Mononuclear cell (primary cell): ENCODE data around the gene MRPL42. TPM values are rescaled to one million over a fixed set of nuclear protein-coding genes. Genes with fewer than 3 reads are reported as not detected.

Source experiments
- H3K27me3 ChIP-seq: 2 replicates; pipeline ENCODE4 v1.6.0; 2011; ENCODE audit warnings: low read length, control low read depth; ENCODE audit not compliant: insufficient read depth
- H3K4me1 ChIP-seq: 2 replicates; pipeline ENCODE4 v1.5.1; 2011; ENCODE audit warnings: mild to moderate bottlenecking, low read length, control low read depth; ENCODE audit not compliant: insufficient read depth
- H3K4me3 ChIP-seq: 2 replicates; pipeline ENCODE4 v1.5.1; 2011; ENCODE audit warnings: mild to moderate bottlenecking, low read length, moderate library complexity
- H3K9me3 ChIP-seq: 2 replicates; pipeline ENCODE4 v1.5.1; 2011; ENCODE audit warnings: low read depth, mild to moderate bottlenecking, control low read depth, low read length
- total RNA-seq: library from RNA; depleted of rRNA; stranded (reverse); fragments of >200 nt; gene quantifications from one replicate; pipeline ENCODE4 v1.2.3, GENCODE V29; 2012

Gene MRPL42
- total RNA-seq, 1 donor: 46.7 TPM

DNA sequence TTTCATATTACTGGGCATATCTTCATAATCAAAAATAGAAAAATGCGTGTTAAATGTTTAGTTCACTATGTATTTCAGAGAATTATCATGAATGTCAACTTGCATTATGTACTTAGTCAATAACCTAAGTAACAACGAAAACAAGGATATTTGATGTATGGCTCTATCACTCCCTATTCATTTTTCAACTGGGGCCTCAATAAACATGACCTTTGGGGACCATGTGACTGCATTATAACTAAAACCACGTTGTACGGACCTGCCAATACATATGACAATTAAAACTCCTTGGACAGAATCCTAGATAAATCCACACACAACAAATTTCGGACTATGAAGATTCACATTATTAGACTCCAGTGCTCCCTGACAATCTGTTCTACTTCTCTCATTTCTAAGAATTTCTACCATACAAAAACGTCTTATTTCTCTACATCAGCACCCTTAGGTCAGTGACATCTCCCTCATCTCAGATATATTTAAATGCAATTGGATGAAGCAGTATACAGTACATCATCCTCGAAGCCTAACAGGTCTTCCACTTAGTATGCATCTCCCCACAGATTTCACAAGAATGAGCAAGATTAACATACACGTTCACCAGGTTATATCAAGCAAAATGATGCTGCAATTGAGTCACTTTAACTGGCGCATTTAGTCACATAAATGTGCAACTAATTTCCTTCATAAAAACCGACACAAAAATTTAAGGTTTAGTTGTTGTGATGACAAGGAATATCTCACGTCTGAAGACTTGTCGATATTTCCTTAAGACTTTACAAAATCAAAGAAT lies 27.1 kb upstream of the MRPL42 start:
- H3K9me3 ChIP-seq: no peaks in the 10 kb centered on the region
- H3K4me1 ChIP-seq: peaks cover 57% of the 10 kb centered on the region
- peak overlapping the region; percentile 88 for H3K4me3 ChIP-seq
- no peaks in the 10 kb centered on the region for H3K27me3 ChIP-seq

DNA sequence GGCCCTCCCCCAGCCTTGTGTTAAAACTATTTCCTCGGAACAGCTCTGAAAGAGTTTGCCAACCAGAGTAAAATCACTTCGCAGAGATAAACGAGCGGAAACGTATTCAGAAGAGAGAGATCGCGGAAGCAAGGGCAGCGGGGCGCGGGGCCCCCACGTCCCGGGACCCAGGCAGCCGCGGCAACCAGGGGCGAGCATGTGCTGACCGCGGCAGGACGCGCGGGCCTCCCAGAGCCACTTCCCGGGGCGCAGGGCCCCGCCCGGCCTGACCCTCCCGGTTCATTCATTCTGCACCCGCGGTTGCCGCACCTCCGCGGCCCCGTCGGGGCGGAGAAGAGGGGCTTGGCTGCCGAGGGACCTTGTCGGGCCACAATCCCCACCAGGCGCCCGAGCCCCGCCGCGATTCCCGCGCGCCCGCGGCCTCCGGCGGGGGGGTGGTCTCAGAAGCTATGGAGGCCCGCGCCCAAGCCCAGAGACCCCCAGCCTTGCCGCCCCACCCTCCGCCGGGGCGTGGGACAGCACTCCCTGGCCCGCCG lies 26.2 kb upstream of the MRPL42 start:
- H3K4me1 ChIP-seq: peaks cover 48% of the 10 kb centered on the region
- H3K4me3 ChIP-seq: peak overlapping the region; percentile 88
- H3K9me3 ChIP-seq: no peaks in the 10 kb centered on the region
- H3K27me3 ChIP-seq: no peaks in the 10 kb centered on the region

DNA sequence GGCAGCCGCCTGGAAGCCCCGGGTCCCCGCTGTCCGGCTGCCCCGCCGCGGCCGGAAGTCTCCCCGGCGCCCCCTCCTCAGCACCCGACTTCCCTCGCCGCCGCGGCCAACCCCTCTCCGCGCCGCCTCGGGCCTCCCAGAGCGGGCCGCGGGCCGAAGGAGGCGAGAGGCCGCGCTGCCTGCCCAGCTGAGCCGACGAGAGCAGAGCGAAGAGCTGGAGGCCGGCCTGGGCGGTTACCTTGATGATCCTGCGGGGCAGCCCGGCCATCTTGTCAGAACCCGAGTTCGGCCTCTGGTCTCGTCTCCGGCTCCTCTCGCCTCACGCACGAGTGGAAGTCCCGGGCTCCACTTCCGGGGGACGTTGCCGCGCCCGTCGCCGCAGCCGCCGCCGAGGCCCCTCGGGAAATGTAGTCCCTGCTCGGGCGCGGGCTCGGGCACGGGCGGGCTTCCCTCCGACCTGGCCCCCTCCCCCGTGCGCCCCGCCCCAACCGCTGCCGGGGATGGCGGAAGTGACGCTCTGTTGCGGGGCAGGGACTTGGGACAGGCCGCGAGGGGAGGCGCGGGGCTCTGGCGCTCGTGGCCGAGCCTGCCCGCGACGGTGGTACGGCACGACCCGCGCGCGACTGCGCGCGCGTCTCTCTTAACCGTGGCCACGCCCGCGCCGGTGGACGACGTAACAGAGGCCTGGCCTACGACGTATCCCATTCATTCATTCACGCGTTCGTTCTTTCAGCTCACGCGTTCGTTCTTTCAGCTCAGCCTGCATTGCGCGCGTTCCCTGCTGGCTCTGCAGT lies 25.5 kb upstream of the MRPL42 start, which contains the start of gene UBE2N:
Gene UBE2N (minus strand): TSS at position 331 of the 794 bp plus-strand sequence. CDS start 63 bp downstream, at position 268.
- peaks cover 41% of the 10 kb centered on the region for H3K4me1 ChIP-seq
- peak within 1 kb of the TSS; percentile 88 for H3K4me3 ChIP-seq
- H3K27me3 ChIP-seq: no peaks in the 10 kb centered on the region
- no peaks in the 10 kb centered on the region for H3K9me3 ChIP-seq

DNA sequence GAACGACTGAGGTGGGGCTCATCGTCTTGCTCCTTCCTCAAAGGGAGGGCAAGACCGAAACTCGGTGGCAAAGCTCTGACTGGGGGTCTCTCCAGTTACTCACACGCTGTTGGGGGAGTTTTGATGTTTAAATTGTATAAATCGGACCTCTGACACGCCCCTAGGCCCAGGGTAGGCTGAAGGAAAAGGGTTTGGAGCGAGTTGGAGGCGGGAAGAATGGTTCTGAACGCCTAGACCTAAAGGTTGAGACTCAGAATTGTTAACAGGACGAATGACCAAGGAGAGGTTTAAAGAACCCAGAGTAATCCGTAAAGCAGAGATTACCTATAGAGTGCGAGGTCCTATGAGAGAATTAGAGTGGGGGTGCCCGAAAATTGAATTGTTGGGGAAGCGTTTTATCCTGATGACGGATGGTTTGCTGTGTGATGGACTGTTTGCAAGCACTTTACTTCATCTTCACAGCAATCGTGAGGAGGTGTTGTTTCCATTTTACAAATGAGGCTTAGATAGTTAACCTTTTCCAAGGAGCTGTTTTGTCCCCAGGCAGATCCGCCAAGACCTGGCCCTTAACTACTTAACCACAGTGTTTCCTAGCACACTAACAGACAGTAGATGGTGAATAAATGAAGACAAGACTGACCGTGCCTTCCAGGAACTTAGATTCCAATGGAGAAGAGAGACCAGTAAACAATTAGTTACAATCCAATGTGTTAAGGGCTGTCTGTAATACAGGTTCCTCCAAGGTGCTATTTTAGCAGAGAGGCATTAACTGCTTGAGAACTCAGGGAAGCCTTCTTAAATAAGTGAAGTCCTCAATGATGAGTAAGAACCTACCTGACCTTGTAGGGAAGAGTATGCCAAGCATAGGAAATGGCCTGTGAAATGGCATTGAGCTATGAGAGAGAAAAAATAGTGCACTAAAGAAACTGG lies 24.6 kb upstream of the MRPL42 start:
- no peaks in the 10 kb centered on the region for H3K27me3 ChIP-seq
- no peaks in the 10 kb centered on the region for H3K9me3 ChIP-seq
- H3K4me3 ChIP-seq: peak overlapping the region; percentile 88
- H3K4me1 ChIP-seq: peaks cover 33% of the 10 kb centered on the region

DNA sequence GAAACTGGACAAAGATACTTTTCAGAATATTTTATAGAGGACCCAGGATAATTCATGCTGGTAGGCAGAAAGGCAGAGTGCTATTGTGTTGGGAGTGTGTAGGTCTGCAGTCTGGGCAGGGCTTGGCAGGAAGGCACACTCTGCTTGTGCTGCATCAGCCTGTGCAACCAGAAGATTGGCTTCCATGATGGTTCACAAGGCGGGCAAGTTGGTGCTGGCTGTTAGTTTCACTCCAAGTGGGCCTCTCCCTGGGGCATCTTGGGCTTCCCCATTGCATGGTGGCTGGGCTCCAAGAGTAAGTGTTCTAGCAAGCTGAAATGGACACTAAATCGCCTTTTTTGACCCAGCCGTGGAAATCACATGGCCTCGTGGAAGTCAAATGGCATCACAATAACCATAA lies 23.7 kb upstream of the MRPL42 start:
- Histone ChIP-seq H3K4me1 (peaks cover 30% of the 10 kb centered on the region), H3K4me3 (no peak overlapping the region), H3K27me3 (no peaks in the 10 kb centered on the region), H3K9me3 (no peaks in the 10 kb centered on the region)

DNA sequence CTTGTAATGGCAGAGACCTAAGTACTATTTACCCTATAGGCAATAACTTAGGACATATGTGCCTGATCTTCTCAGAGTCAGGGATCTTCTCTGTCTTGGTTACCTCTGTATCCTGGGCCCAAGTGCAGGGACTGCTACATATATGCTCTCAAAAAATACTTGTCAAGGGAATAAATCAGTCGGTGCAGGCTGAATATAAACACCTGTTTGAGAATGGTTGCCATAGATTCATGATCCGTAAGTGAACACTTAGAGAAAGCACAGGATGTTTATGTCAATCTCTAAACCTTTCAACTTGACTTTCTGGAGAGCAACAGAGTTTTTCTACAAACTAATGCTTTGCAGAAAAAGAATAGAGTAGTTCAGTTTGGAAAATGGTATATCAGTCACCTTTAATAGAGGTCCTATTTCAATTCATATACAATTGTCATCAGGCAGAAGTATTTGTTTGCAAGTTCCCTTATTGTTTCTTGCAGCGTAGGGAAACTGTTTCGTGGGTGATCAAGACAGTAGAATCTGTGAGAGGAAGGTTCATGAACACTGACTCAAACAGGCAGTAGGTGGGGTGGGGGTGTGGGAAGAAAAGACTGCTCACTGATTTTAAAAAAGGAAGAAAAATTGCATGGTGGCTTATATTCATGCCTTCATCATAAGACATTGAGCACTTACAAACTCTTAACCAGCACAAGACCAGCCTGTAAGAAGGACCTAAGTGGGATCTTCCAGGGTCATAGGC lies 19.6 kb upstream of the MRPL42 start:
- Histone ChIP-seq H3K4me3 (no peak overlapping the region), H3K9me3 (no peaks in the 10 kb centered on the region), H3K4me1 (peaks cover 11% of the 10 kb centered on the region), H3K27me3 (no peaks in the 10 kb centered on the region)

DNA sequence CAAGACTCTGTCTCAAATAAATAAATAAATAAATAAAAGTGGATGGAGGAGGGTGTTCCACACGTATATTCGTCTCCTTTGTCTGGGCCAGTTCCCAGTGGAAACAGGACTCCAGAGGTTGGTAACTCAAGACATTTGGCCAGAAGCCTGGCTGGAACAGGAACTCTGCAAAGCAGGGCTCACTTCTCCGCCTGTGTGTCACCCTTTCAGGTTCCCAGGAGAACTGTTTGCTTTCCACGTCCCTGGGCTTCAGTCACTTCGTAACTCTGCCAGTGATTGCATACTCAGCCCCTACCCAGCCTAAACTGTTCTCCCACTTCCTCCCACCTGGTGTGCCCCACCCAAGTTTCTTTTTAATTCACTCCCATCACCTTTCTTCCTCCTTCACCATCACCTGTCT lies 18.5 kb upstream of the MRPL42 start:
- no peak overlapping the region for H3K4me3 ChIP-seq

DNA sequence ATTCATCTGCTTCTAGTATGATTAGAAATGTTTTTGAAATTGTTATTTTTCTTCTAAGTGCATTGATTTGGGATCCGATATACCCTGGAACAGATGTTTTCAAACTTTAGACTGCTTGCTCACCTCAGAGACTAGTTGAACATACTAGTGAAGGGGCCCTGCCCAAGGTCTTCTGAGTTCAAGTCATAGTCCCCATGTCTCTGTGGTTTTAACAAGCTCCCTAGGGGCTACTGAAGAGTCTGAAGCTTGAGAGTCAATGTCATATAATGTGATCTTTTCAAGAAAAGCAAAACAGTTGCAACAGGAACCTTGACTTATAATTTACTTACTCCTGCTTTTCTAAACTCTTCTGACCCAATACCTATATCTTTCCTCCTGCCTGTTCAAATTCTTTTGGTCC lies 18.0 kb upstream of the MRPL42 start:
- H3K9me3 ChIP-seq: no peaks in the 10 kb centered on the region
- H3K27me3 ChIP-seq: no peaks in the 10 kb centered on the region
- H3K4me3 ChIP-seq: no peak overlapping the region
- peaks cover 9% of the 10 kb centered on the region for H3K4me1 ChIP-seq

More for the DNA sequence above, 18.5 kb upstream of the MRPL42 start:
- peaks cover 9% of the 10 kb centered on the region for H3K4me1 ChIP-seq
- no peaks in the 10 kb centered on the region for H3K9me3 ChIP-seq
- no peaks in the 10 kb centered on the region for H3K27me3 ChIP-seq

DNA sequence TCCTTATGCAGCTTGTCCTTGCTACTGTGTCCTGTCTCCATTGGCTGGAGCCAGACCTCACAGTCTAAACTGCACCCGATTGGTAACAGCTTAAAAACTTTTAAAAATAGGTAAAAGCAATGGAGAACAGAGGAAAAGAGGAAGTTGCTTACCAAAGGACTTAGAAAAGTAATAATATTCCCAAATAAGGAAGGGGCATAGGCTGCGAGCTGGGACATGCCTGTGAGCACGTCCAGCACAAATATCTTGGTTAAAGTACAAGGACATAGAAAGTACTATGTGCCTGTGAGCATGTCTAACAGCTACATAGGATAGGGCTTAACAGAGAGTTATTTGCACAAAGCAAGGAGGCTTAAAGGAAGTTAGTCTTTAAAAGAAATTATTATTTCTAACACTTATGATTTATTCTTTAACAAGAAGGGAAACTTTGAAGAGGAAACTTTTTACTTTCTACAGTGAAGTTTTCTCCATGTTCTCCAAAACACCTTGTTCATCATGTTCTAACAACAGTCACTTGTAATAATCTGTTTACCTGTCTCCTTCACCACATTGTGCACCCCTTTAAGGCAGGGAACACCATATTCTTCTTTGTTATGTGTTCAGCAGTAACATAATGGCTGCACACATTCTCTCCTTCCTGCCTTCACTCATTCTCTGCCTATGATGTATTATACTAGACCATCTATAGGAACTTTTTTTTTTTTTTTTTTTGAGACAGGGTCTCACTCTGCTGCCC lies 15.7 kb upstream of the MRPL42 start:
- H3K9me3 ChIP-seq: no peaks in the 10 kb centered on the region
- no peaks in the 10 kb centered on the region for H3K27me3 ChIP-seq
- H3K4me1 ChIP-seq: peaks cover 9% of the 10 kb centered on the region
- H3K4me3 ChIP-seq: no peak overlapping the region

DNA sequence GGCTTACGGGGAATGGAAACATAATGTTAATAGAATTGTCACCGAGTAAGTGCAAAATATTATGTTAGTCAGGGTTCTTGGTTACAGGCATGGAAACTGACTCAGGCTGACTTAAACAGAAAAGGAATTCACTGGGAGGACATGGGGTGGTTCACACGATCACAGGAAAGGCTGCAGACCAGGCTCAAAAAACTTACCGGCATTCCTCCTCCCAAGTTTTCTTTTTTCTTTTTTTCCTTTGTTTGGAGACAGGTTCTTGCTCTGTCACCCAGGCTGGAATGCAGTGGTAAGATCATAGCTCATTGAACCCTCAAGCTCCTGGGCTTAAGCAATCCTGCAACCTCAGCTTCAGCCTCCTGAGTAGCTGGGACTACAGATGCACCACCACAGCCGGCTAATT lies 13.7 kb upstream of the MRPL42 start:
- no peaks in the 10 kb centered on the region for H3K27me3 ChIP-seq
- peaks cover 3% of the 10 kb centered on the region for H3K4me1 ChIP-seq
- no peak overlapping the region for H3K4me3 ChIP-seq
- H3K9me3 ChIP-seq: no peaks in the 10 kb centered on the region

DNA sequence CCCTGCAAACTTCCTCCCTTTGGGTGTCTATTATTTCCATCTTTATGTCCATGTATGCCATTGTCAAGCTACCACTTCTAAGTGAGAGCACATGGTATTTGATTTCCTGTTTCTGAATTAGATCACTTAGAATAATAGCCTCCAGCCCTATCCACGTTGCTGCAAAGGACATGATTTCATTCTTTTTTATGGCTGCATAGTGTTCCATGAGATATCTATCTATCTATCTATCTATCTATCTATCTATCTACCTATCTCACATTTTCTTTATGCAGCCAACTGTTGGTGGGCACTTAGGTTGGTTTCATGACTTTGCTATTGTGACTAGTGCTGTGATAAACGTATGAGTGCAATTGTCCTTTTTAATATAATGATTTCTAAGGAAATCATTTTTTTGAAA lies 11.2 kb upstream of the MRPL42 start:
- Histone ChIP-seq H3K4me1 (peaks cover 12% of the 10 kb centered on the region), H3K9me3 (no peaks in the 10 kb centered on the region), H3K4me3 (no peak overlapping the region), H3K27me3 (no peaks in the 10 kb centered on the region)

DNA sequence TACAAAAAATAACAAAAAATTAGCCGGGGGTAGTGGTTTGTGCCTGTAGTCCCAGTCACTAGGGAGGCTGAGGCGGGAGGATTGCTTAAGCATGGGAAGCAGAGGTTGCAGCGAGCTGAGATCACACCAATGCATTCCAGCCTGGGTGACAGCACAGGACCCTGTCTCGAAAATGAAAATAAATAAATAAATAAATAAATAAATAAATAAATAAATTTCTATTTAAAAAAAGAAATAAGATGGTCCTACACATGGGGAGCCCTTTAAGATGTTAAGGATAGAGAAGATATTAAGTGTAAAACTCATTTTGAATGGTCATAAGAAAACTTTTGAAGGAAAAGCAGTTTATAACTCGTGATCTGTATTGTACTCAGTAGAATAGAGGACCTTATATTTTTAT lies 8.2 kb upstream of the MRPL42 start:
- H3K4me1 ChIP-seq: peaks cover 17% of the 10 kb centered on the region
- H3K9me3 ChIP-seq: no peaks in the 10 kb centered on the region
- H3K4me3 ChIP-seq: no peak overlapping the region
- H3K27me3 ChIP-seq: no peaks in the 10 kb centered on the region

DNA sequence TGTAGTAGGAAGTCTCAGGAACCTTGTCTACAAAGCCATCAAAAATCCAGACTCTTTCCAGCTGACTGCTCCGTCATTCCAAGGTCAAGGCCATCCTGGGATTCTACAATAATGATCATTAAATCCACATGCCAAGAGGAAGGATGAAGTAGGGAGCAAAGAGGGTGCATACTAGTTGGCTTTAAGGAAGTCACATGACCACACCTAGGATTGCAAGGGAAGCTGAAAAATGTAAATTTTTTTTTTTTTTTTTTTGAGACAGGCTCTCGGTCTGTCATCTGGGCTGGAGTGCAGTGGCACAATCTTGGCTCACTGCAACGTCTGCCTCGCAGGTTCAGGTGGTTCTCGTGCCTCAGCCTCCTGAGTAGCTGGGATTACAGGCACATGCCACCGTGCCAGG lies 7.3 kb upstream of the MRPL42 start:
- H3K4me1 ChIP-seq: peaks cover 17% of the 10 kb centered on the region
- H3K4me3 ChIP-seq: no peak overlapping the region
- no peaks in the 10 kb centered on the region for H3K27me3 ChIP-seq
- H3K9me3 ChIP-seq: no peaks in the 10 kb centered on the region
